ENCODE results near the gene SZT2. TPM values are rescaled to one million over a fixed set of nuclear protein-coding genes. Genes with fewer than 3 reads are reported as not detected.
A peak's percentile ranks its signal among the peaks of the same experiment; 100 is the strongest.

SZT2 gene
- total RNA-seq, 1 experiment from 2014 or later = 28.4 TPM

- ATAC-seq = no peak
Observed at GRCh38 chr1:43495204-43495603, 105.5 kb downstream of the SZT2 start.

GRCh38 chr1:43499898-43500297 lies 110.2 kb downstream of the SZT2 start:
- CTCF ChIA-PET = interaction anchor here (1.1 kb wide), 1 partner anchor 26 kb away, joined by 5 read pairs; no protein-coding TSS in a partner anchor
- POLR2A ChIA-PET = no interaction called here
- ATAC-seq = 0 out of 2 replicates have a peak, but pooled peaks have one; percentile 28
- no peak overlapping the region for H3K4me3 Mint-ChIP-seq
- no peak for DNase-seq (ENCODE audit: low spot score)
- peaks cover 6% of the 10 kb centered on the region; the same call in 1 of the 2 replicates for H3K36me3 Mint-ChIP-seq
- peaks cover 9% of the 10 kb centered on the region for H3K9me3 Mint-ChIP-seq
- peaks cover 7% of the 10 kb centered on the region for H3K27me3 Mint-ChIP-seq (ENCODE audit: low read depth)
- H3K4me1 Mint-ChIP-seq = peaks cover 6% of the 10 kb centered on the region
- no peak overlapping the region for H3K27ac Mint-ChIP-seq
- no peak for TF ChIP-seq E2F5 (CRISPR knock-in tag; IDR thresholded peaks at IDR 0.05)
- TF ChIP-seq PRDM15 (CRISPR knock-in tag; IDR thresholded peaks at IDR 0.05) = no peak
- no peak for TF ChIP-seq GTF2I (CRISPR knock-in tag; conservative IDR thresholded peaks at IDR 0.05)
- TF ChIP-seq ZBTB43 (CRISPR knock-in tag; IDR thresholded peaks at IDR 0.05) = no peak
- TF ChIP-seq TEAD4 (CRISPR knock-in tag; IDR thresholded peaks at IDR 0.05) = no peak
- TF ChIP-seq CDX4 (CRISPR knock-in tag; IDR thresholded peaks at IDR 0.05; ENCODE audit: borderline replicate concordance) = no peak
- TF ChIP-seq TEAD1 (CRISPR knock-in tag; IDR thresholded peaks at IDR 0.05) = no peak
- TF ChIP-seq JUN (CRISPR knock-in tag; IDR thresholded peaks at IDR 0.05) = no peak
- no peak for TF ChIP-seq EMX1 (CRISPR knock-in tag; IDR thresholded peaks at IDR 0.05)

More at GRCh38 chr1:43495204-43495603, 105.5 kb downstream of the SZT2 start:
- Mint-ChIP-seq H3K36me3 (0 out of 2 replicates have a peak, but pooled peaks cover 5% of the 10 kb centered on the region), H3K4me3 (no peak overlapping the region), H3K27me3 (ENCODE audit: low read depth) (peaks cover 8% of the 10 kb centered on the region; the same call in 1 of the 2 replicates), H3K4me1 (peaks cover 18% of the 10 kb centered on the region), H3K27ac (no peak overlapping the region), H3K9me3 (peaks cover 15% of the 10 kb centered on the region)
- no peak for TF ChIP-seq SMAD4 (CRISPR knock-in tag; IDR thresholded peaks at IDR 0.05)
- TF ChIP-seq MLX (CRISPR knock-in tag; IDR thresholded peaks at IDR 0.05) = no peak
- no peak for TF ChIP-seq CTCF (IDR thresholded peaks at IDR 0.05)
- TF ChIP-seq ZSCAN18 (CRISPR knock-in tag; IDR thresholded peaks at IDR 0.05) = no peak
- no peak for TF ChIP-seq NFATC4 (CRISPR knock-in tag; IDR thresholded peaks at IDR 0.05)
- TF ChIP-seq NR1H2 (CRISPR knock-in tag; IDR thresholded peaks at IDR 0.05) = no peak
- no peak for TF ChIP-seq RELA (CRISPR knock-in tag; IDR thresholded peaks at IDR 0.05; ENCODE audit: borderline replicate concordance)
- peak; percentile 73; the same call in 1 of the 2 replicates for TF ChIP-seq GTF2I (CRISPR knock-in tag; conservative IDR thresholded peaks at IDR 0.05)
- TF ChIP-seq ERG (CRISPR knock-in tag; IDR thresholded peaks at IDR 0.05) = no peak
- POLR2A ChIA-PET = no interaction called here
- CTCF ChIA-PET = no interaction called here
- no peak for DNase-seq (ENCODE audit: low spot score)

Data from WTC11 (cell line).